Measurements from ENCODE around the gene OCRL. TPM values are rescaled to one million over a fixed set of nuclear protein-coding genes. Genes with fewer than 3 reads are reported as not detected.
"Not testable (repeated sequence)": the region's sequence is repeated elsewhere in the genome, so short reads cannot be mapped to it uniquely, and the experiment has no call there.

Gene OCRL
- total and polyA plus RNA-seq, 4 donors: 8.6 to 20.2 (median 14.0) TPM

- Histone ChIP-seq H3K4me1 (ENCODE audit: control insufficient read depth in 5 of 5, insufficient read depth in 5 of 5, low read length in 5 of 5) (peaks cover 0 to 9% (median 0%) of the 10 kb centered on the region in 5 donors), H3K9me3 (ENCODE audit: control insufficient read depth in 4 of 4, insufficient read depth in 3 of 4, low read length in 3 of 4) (peaks cover 0 to 3% (median 0%) of the 10 kb centered on the region in 4 donors), H3K36me3 (ENCODE audit: control insufficient read depth in 4 of 4, insufficient read depth in 4 of 4, low read length in 4 of 4) (peaks cover 0 to 3% (median 0%) of the 10 kb centered on the region in 4 donors), H3K27me3 (ENCODE audit: control insufficient read depth in 3 of 3, insufficient read depth in 3 of 3, low read length in 2 of 3) (peaks cover 0 to 7% (median 0%) of the 10 kb centered on the region in 3 donors), H3K9ac (ENCODE audit: insufficient read depth in 1 of 2, low read length in 2 of 2) (no peak overlapping the region), H3K27ac (ENCODE audit: low read depth in 1 of 2, low read length in 1 of 2) (peak overlapping the region in 1 of 2 donors; percentile 9), H3K4me3 (no peak overlapping the region)
- ATAC-seq (ENCODE audit: insufficient read depth, low FRiP score) (no peak), DNase-seq (no peak)
- no peak for TF ChIP-seq CTCF (IDR thresholded peaks at IDR 0.05; ENCODE audit: control extremely low read depth, extremely low read depth)
- 77 to 95% methylated on average over 1 of the region's 1 CpG for WGBS, 2 donors
Measured at GRCh38 chrX:129545408-129545807, 5.3 kb downstream of the OCRL start.

GRCh38 chrX:129549124-129549523, 9.1 kb downstream of the OCRL start:
- WGBS, 2 donors: 59 to 81% methylated on average over 1 of the region's 1 CpG

GRCh38 chrX:129553619-129554288, 13.7 kb downstream of the OCRL start:
- no peaks in the 10 kb centered on the region for H3K4me1 ChIP-seq (ENCODE audit: control insufficient read depth in 5 of 5, insufficient read depth in 5 of 5, low read length in 5 of 5)
- ATAC-seq (ENCODE audit: insufficient read depth, low FRiP score) (no peak), DNase-seq (no peak)
- H3K4me3 ChIP-seq: no peak overlapping the region
- WGBS, 2 donors: 40 to 51% methylated on average over 3 of the region's 3 CpGs
- H3K27me3 ChIP-seq (ENCODE audit: control insufficient read depth in 3 of 3, insufficient read depth in 3 of 3, low read length in 2 of 3): peaks cover 0 to 3% (median 3%) of the 10 kb centered on the region in 3 donors
- no peak overlapping the region for H3K27ac ChIP-seq (ENCODE audit: low read depth in 1 of 2, low read length in 1 of 2)
- H3K9ac ChIP-seq (ENCODE audit: insufficient read depth in 1 of 2, low read length in 2 of 2): no peak overlapping the region
- TF ChIP-seq CTCF (IDR thresholded peaks at IDR 0.05; ENCODE audit: control extremely low read depth, extremely low read depth): no peak
- H3K9me3 ChIP-seq (ENCODE audit: control insufficient read depth in 4 of 4, insufficient read depth in 3 of 4, low read length in 3 of 4): no peaks in the 10 kb centered on the region
- peaks cover under 1 to 3% (median 2%) of the 10 kb centered on the region in 4 donors for H3K36me3 ChIP-seq (ENCODE audit: control insufficient read depth in 4 of 4, insufficient read depth in 4 of 4, low read length in 4 of 4)

More at GRCh38 chrX:129549124-129549523, 9.1 kb downstream of the OCRL start:
- DNase-seq (no peak), ATAC-seq (ENCODE audit: insufficient read depth, low FRiP score) (no peak)
- Histone ChIP-seq H3K9ac (ENCODE audit: insufficient read depth in 1 of 2, low read length in 2 of 2) (no peak overlapping the region), H3K4me1 (ENCODE audit: control insufficient read depth in 5 of 5, insufficient read depth in 5 of 5, low read length in 5 of 5) (no peaks in the 10 kb centered on the region), H3K36me3 (ENCODE audit: control insufficient read depth in 4 of 4, insufficient read depth in 4 of 4, low read length in 4 of 4) (peaks cover 0 to 6% (median 0%) of the 10 kb centered on the region in 4 donors), H3K27ac (ENCODE audit: low read depth in 1 of 2, low read length in 1 of 2) (no peak overlapping the region), H3K27me3 (ENCODE audit: control insufficient read depth in 3 of 3, insufficient read depth in 3 of 3, low read length in 2 of 3) (peaks cover 0 to 5% (median under 1%) of the 10 kb centered on the region in 3 donors), H3K4me3 (no peak overlapping the region), H3K9me3 (ENCODE audit: control insufficient read depth in 4 of 4, insufficient read depth in 3 of 4, low read length in 3 of 4) (no peaks in the 10 kb centered on the region)
- no peak for TF ChIP-seq CTCF (IDR thresholded peaks at IDR 0.05; ENCODE audit: control extremely low read depth, extremely low read depth)

DNA sequence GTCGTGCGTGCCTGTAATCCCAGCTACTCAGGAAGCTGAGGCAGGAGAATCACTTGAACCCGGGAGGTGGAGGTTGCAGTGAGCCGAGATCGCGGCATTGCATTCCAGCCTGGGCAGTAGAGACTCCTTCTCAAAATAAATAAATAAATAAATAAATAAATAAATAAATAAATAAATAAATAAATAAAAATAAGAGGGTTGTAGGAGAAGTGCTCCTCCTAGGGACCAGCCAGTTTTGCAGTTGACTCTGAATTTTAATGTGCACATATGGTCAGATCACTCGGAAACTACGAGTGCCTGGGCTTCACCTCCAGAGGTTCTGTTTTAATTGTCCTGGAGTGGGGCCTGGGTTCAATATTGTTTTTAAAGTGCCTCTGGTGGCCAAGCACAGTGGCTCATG, 14.8 kb downstream of the OCRL start:
- not testable (repeated sequence) for H3K9ac ChIP-seq (ENCODE audit: insufficient read depth in 1 of 2, low read length in 2 of 2); H3K4me1 ChIP-seq (ENCODE audit: control insufficient read depth in 5 of 5, insufficient read depth in 5 of 5, low read length in 5 of 5); H3K4me3 ChIP-seq; H3K36me3 ChIP-seq (ENCODE audit: control insufficient read depth in 4 of 4, insufficient read depth in 4 of 4, low read length in 4 of 4); H3K27me3 ChIP-seq (ENCODE audit: control insufficient read depth in 3 of 3, insufficient read depth in 3 of 3, low read length in 2 of 3); DNase-seq; H3K27ac ChIP-seq (ENCODE audit: low read depth in 1 of 2, low read length in 1 of 2); ATAC-seq (ENCODE audit: insufficient read depth, low FRiP score); H3K9me3 ChIP-seq (ENCODE audit: control insufficient read depth in 4 of 4, insufficient read depth in 3 of 4, low read length in 3 of 4)
- 97 to 98% methylated on average over 8 of the region's 8 CpGs for WGBS, 2 donors

Data from lung (tissue), 12 donors.